IMR-90 (cell line): ENCODE results near the gene TAAR9. TPM values are rescaled to one million over a fixed set of nuclear protein-coding genes. Genes with fewer than 3 reads are reported as not detected.

Source experiments
- ATAC-seq: fragments of 200-7000 bp; cut with Tn5 transposase; 2 replicates; pipeline ENCODE4 v1.9.1; 2020; ENCODE audit warnings: low read depth, mild to moderate bottlenecking, moderate library complexity
- BruUV-seq: library from RNA; stranded (reverse); fragments of 400-500 nt; replicated peaks from 2 replicates; lab custom pipeline; 2021; lab: Mats Ljungman, UMichigan
- CTCF ChIA-PET: fragments of 300-600 bp; formaldehyde crosslinking; extraction: SDS; loops from one replicate; lab custom pipeline; 2021; ENCODE audit warnings: antibody characterized with exemption; lab: Yijun Ruan, JAX
- POLR2A ChIA-PET: fragments of 300-600 bp; sonication (Branson Sonifier 250); formaldehyde crosslinking; loops from one replicate; lab custom pipeline; 2022; ENCODE audit warnings: antibody characterized with exemption; ENCODE audit not compliant: unreplicated experiment; lab: Charles Lee
- DNase-seq: peaks from one replicate; pipeline ENCODE4 v3.0.0; 2013
- H2AFZ ChIP-seq: replicated peaks from 2 replicates; pipeline ENCODE3; 2013; ENCODE audit warnings: low read length, mild to moderate bottlenecking; ENCODE audit not compliant: poor library complexity
- H2AK5ac ChIP-seq: 2 replicates; pipeline ENCODE4 v1.6.1; 2013; ENCODE audit warnings: low read depth, low read length, inconsistent platforms
- H2AK9ac ChIP-seq: replicated peaks from 2 replicates; pipeline ENCODE3; 2013; ENCODE audit warnings: mild to moderate bottlenecking, low read depth, low read length, moderate library complexity; ENCODE audit not compliant: poor library complexity
- H2BK120ac ChIP-seq: 2 replicates; pipeline ENCODE4 v1.6.1; 2013; ENCODE audit warnings: low read depth, low read length, inconsistent platforms
- H2BK15ac ChIP-seq: 3 replicates; pipeline ENCODE4 v1.6.1; 2013; ENCODE audit warnings: low read depth, low read length, inconsistent platforms
- H2BK20ac ChIP-seq: 2 replicates; pipeline ENCODE4 v1.6.1; 2013; ENCODE audit warnings: low read depth, mild to moderate bottlenecking, inconsistent platforms, low read length, moderate library complexity
- H2BK5ac ChIP-seq: 2 replicates; pipeline ENCODE4 v1.6.1; 2013; ENCODE audit warnings: mild to moderate bottlenecking, low read depth, low read length, inconsistent platforms; ENCODE audit not compliant: poor library complexity, severe bottlenecking
- H3K14ac ChIP-seq: replicated peaks from 2 replicates; pipeline ENCODE4 v1.6.1; 2013; ENCODE audit warnings: low read depth, low read length, inconsistent platforms
- H3K18ac ChIP-seq: 2 replicates; pipeline ENCODE4 v1.6.1; 2013; ENCODE audit warnings: low read depth, low read length, control low read depth
- H3K23ac ChIP-seq: 2 replicates; pipeline ENCODE4 v1.6.1; 2013; ENCODE audit warnings: low read depth, low read length, inconsistent platforms
- H3K27ac ChIP-seq: 2 replicates; pipeline ENCODE4 v1.5.1; 2013; ENCODE audit warnings: mild to moderate bottlenecking, control low read depth, low read length; ENCODE audit not compliant: insufficient read depth
- H3K27me3 ChIP-seq: 2 replicates; pipeline ENCODE4 v1.6.1; 2013; ENCODE audit warnings: low read length; ENCODE audit not compliant: control insufficient read depth, insufficient read depth
- H3K36me3 ChIP-seq: 2 replicates; pipeline ENCODE4 v1.6.1; 2013; ENCODE audit warnings: low read length, mixed read lengths; ENCODE audit not compliant: control insufficient read depth, insufficient read depth
- H3K4ac ChIP-seq: 2 replicates; pipeline ENCODE4 v1.6.1; 2013; ENCODE audit warnings: low read depth, low read length, inconsistent platforms
- H3K4me1 ChIP-seq: 2 replicates; pipeline ENCODE4 v1.6.1; 2013; ENCODE audit warnings: low read length, mixed read lengths; ENCODE audit not compliant: control insufficient read depth, insufficient read depth
- H3K4me2 ChIP-seq: 2 replicates; pipeline ENCODE4 v1.6.1; 2013; ENCODE audit warnings: low read depth, mild to moderate bottlenecking, control low read depth, low read length, moderate library complexity
- H3K4me3 ChIP-seq: 2 replicates; pipeline ENCODE4 v1.5.1; 2013; ENCODE audit warnings: low read depth, mild to moderate bottlenecking, control low read depth, low read length, moderate library complexity; ENCODE audit not compliant: insufficient read depth
- H3K56ac ChIP-seq: 2 replicates; pipeline ENCODE4 v1.6.1; 2013; ENCODE audit warnings: low read length, inconsistent platforms; ENCODE audit not compliant: insufficient read depth; ENCODE audit errors: extremely low read depth
- H3K79me1 ChIP-seq, 2 experiments: 2 replicates each; pipeline ENCODE4 v1.6.1; 2013; ENCODE audit warnings: low read length in 2 of 2, inconsistent platforms in 1 of 2, low read depth in 1 of 2
- H3K9ac ChIP-seq: 2 replicates; pipeline ENCODE4 v1.6.1; 2013; ENCODE audit warnings: low read depth, low read length, control low read depth
- H3K9me1 ChIP-seq: 2 replicates; pipeline ENCODE4 v1.6.1; 2013; ENCODE audit warnings: low read length, inconsistent platforms; ENCODE audit not compliant: insufficient read depth
- H3K9me3 ChIP-seq: 2 replicates; pipeline ENCODE4 v1.6.1; 2013; ENCODE audit warnings: low read length; ENCODE audit not compliant: control insufficient read depth, insufficient read depth
- H4K20me1 ChIP-seq: 2 replicates; pipeline ENCODE4 v1.6.1; 2013; ENCODE audit warnings: low read length, inconsistent platforms; ENCODE audit not compliant: insufficient read depth
- H4K5ac ChIP-seq: 2 replicates; pipeline ENCODE4 v1.6.1; 2013; ENCODE audit warnings: mild to moderate bottlenecking, low read depth, low read length, control low read depth
- H4K8ac ChIP-seq, 2 experiments: 2 replicates each; pipeline ENCODE4 v1.6.1; 2013; ENCODE audit warnings: low read depth in 2 of 2, low read length in 2 of 2, control low read depth in 1 of 2, inconsistent platforms in 1 of 2
- H4K91ac ChIP-seq: 2 replicates; pipeline ENCODE4 v1.6.1; 2013; ENCODE audit warnings: low read depth, low read length, inconsistent platforms; ENCODE audit not compliant: insufficient read depth
- BHLHE40 ChIP-seq: fragments of 150-350 bp; IDR thresholded peaks from 2 replicates; pipeline ENCODE4 v1.6.1; 2016; ENCODE audit warnings: mild to moderate bottlenecking, low read depth, low read length
- FOS ChIP-seq: fragments of 150-350 bp; IDR thresholded peaks from 2 replicates; pipeline ENCODE4 v1.6.1; 2016; ENCODE audit warnings: low read depth, low read length
- MAFK ChIP-seq: IDR thresholded peaks from 2 replicates; pipeline ENCODE4 v1.6.1; 2012; ENCODE audit warnings: low read depth, low read length, improper control_type of control experiment
- RAD21 ChIP-seq: IDR thresholded peaks from 2 replicates; pipeline ENCODE4 v1.6.1; 2012; ENCODE audit warnings: low read length, improper control_type of control experiment
- WGBS, 2 experiments: methylation state at CpG; one replicate each; pipeline versions ENCODE4 v1.1.5 to v1.1.7; 2013; ENCODE audit warnings: missing lambda C conversion rate in 2 of 2; ENCODE audit not compliant: insufficient read length in 1 of 2; ENCODE audit errors: extremely low coverage in 2 of 2; 5-methylcytosine and 5-hydroxymethylcytosine counted together
- dilution Hi-C: fragments of 300-500 bp; cut with HindIII; formaldehyde crosslinking; loops from one replicate; pipeline ENCODE4 v1.14.3; 2018; ENCODE audit warnings: low sequenced_read_pairs; ENCODE audit not compliant: unreplicated experiment
- in situ Hi-C: fragments of 300-500 bp; cut with MboI; formaldehyde crosslinking; loops from 3 replicates; pipeline ENCODE4 v1.14.3; 2019; ENCODE audit warnings: low sequenced_read_pairs, inconsistent platforms, mixed read lengths
- intact Hi-C: fragments of 100-400 bp; cut with micrococcal nuclease; formaldehyde crosslinking; loops from 2 replicates; pipeline ENCODE4 v1.10.0; 2022
- polyA plus RNA-seq, 3 experiments: library from polyadenylated mRNA; depleted of rRNA; stranded (reverse); fragments of >200 nt; gene quantifications; 2 replicates each; pipeline ENCODE4 v1.2.3, GENCODE V29; 2012; ENCODE audit warnings: low replicate concordance in 1 of 3
- total RNA-seq: library from RNA; depleted of rRNA; stranded (reverse); fragments of >200 nt; gene quantifications from 2 replicates; pipeline ENCODE4 v1.2.3, GENCODE V29; 2012
- TF ChIP-seq, protein P1 (sequence below): conservative IDR thresholded peaks from 2 replicates; pipeline ENCODE4 v1.5.1; 2012; ENCODE audit warnings: mild to moderate bottlenecking, low read depth, low read length, improper control_type of control experiment

The TAAR9 gene
- total and polyA plus RNA-seq, 2 of the 4 experiments (the other 2 are of a cell fraction): not detected

- H2BK120ac ChIP-seq: no peak overlapping the region
- no peak for ATAC-seq
- H4K8ac ChIP-seq: no peak overlapping the region
- intact Hi-C loops: no loop called here
- no peak overlapping the region for H2AK9ac ChIP-seq
- no peak overlapping the region for H2BK20ac ChIP-seq
- H2BK15ac ChIP-seq: no peak overlapping the region
- no peak overlapping the region for H3K56ac ChIP-seq
- no peak overlapping the region for H3K9ac ChIP-seq
- POLR2A ChIA-PET: no interaction called here
- H3K4me3 ChIP-seq: no peak overlapping the region
- H2AK5ac ChIP-seq: no peak overlapping the region
- no peak overlapping the region for H3K4me2 ChIP-seq
- no peaks in the 10 kb centered on the region for H3K4me1 ChIP-seq
- no TSS peak for BruUV-seq
- no peaks in the 10 kb centered on the region for H3K36me3 ChIP-seq
- H2BK5ac ChIP-seq: no peak overlapping the region
- CTCF ChIA-PET: no interaction called here
- DNase-seq: no peak
- peaks cover 37% of the 10 kb centered on the region for H3K27me3 ChIP-seq
- H3K9me3 ChIP-seq: no peaks in the 10 kb centered on the region
- TF ChIP-seq RAD21: no peak
- TF ChIP-seq, protein P1, sequence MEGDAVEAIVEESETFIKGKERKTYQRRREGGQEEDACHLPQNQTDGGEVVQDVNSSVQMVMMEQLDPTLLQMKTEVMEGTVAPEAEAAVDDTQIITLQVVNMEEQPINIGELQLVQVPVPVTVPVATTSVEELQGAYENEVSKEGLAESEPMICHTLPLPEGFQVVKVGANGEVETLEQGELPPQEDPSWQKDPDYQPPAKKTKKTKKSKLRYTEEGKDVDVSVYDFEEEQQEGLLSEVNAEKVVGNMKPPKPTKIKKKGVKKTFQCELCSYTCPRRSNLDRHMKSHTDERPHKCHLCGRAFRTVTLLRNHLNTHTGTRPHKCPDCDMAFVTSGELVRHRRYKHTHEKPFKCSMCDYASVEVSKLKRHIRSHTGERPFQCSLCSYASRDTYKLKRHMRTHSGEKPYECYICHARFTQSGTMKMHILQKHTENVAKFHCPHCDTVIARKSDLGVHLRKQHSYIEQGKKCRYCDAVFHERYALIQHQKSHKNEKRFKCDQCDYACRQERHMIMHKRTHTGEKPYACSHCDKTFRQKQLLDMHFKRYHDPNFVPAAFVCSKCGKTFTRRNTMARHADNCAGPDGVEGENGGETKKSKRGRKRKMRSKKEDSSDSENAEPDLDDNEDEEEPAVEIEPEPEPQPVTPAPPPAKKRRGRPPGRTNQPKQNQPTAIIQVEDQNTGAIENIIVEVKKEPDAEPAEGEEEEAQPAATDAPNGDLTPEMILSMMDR: no peak
- no peak for TF ChIP-seq MAFK
- no peak for TF ChIP-seq BHLHE40
- no peak for TF ChIP-seq FOS
- no peak overlapping the region for H3K18ac ChIP-seq
- H3K23ac ChIP-seq: no peak overlapping the region
- H3K4ac ChIP-seq: no peak overlapping the region
- no peaks in the 10 kb centered on the region for H3K79me1 ChIP-seq
- H3K14ac ChIP-seq: no peak overlapping the region
- H4K5ac ChIP-seq: no peak overlapping the region
- no peaks in the 10 kb centered on the region for H4K20me1 ChIP-seq
- dilution Hi-C loops: no loop called here
- H3K9me1 ChIP-seq: no peaks in the 10 kb centered on the region
- H2AFZ ChIP-seq: no peak overlapping the region
- in situ Hi-C loops: no loop called here
- H4K91ac ChIP-seq: no peak overlapping the region
- 16% methylated on average over 2 of the region's 4 CpGs; no CpG with 5 or more reads in 1 of the 2 experiments for WGBS, 2 experiments
- no peak overlapping the region for H3K27ac ChIP-seq
Measured at GRCh38 chr6:132569170-132569569, 31.1 kb downstream of the TAAR9 start.
